GM18517 (cell line): ENCODE data around the gene CCK.
"Not testable (repeated sequence)": the region's sequence is repeated elsewhere in the genome, so short reads cannot be mapped to it uniquely, and the experiment has no call there.

Source experiments
- ATAC-seq: cut with Tn5 transposase; IDR thresholded peaks from one replicate; pipeline ENCODE4 v1.9.1; 2021; ENCODE audit warnings: mild to moderate bottlenecking, moderate library complexity; ENCODE audit not compliant: unreplicated experiment

Gene CCK

GRCh38 chr3:42266085-42266484 lies at the start of gene CCK:
Gene CCK (minus strand): TSS chr3:42266185. CDS start chr3:42263630, 2,555 bp downstream.
- ATAC-seq: no peak

GRCh38 chr3:42314411-42314810 lies 48.4 kb upstream of the CCK start:
- no peak for ATAC-seq

- no peak for ATAC-seq
Measured at GRCh38 chr3:42308651-42309050, 42.7 kb upstream of the CCK start.

GRCh38 chr3:42306499-42306898 lies 40.5 kb upstream of the CCK start:
- no peak for ATAC-seq

- ATAC-seq: peak; percentile 66
Measured at GRCh38 chr3:42302924-42303634, 37.1 kb upstream of the CCK start.

GRCh38 chr3:42301446-42302175 lies 35.6 kb upstream of the CCK start:
- ATAC-seq: no peak

GRCh38 chr3:42300778-42301177 lies 34.8 kb upstream of the CCK start:
- no peak for ATAC-seq

- ATAC-seq: no peak
Measured at GRCh38 chr3:42300013-42300412, 34.0 kb upstream of the CCK start.

GRCh38 chr3:42298259-42298658 lies 32.3 kb upstream of the CCK start:
- ATAC-seq: no peak

GRCh38 chr3:42292009-42292408 lies 26.0 kb upstream of the CCK start:
- no peak for ATAC-seq

- ATAC-seq: no peak
Measured at GRCh38 chr3:42290966-42291714, 25.2 kb upstream of the CCK start.

- no peak for ATAC-seq
Measured at GRCh38 chr3:42289026-42289425, 23.0 kb upstream of the CCK start.

- no peak for ATAC-seq
Measured at GRCh38 chr3:42288385-42288784, 22.4 kb upstream of the CCK start.

- ATAC-seq: not testable (repeated sequence)
Measured at GRCh38 chr3:42287423-42287822, 21.4 kb upstream of the CCK start.

- no peak for ATAC-seq
Measured at GRCh38 chr3:42277676-42278075, 11.7 kb upstream of the CCK start.

GRCh38 chr3:42276141-42277132 lies 10.5 kb upstream of the CCK start:
- ATAC-seq: peak; percentile 94

GRCh38 chr3:42275217-42275616 lies 9.2 kb upstream of the CCK start:
- no peak for ATAC-seq

GRCh38 chr3:42274266-42274665 lies 8.3 kb upstream of the CCK start:
- ATAC-seq: no peak

GRCh38 chr3:42273361-42273760 lies 7.4 kb upstream of the CCK start:
- ATAC-seq: no peak

- no peak for ATAC-seq
Measured at GRCh38 chr3:42271786-42272185, 5.8 kb upstream of the CCK start.

GRCh38 chr3:42270561-42270960 lies 4.6 kb upstream of the CCK start:
- ATAC-seq: no peak
